Memory B cell (primary cell): ENCODE measurements around the gene PAK3.

Experiments used
- ATAC-seq: fragments of 150-1000 bp; cut with Tn5 transposase; 2 replicates; pipeline ENCODE4 v1.10.0; 2021; ENCODE audit warnings: low read depth, mild to moderate bottlenecking, moderate library complexity
- DNase-seq, 2 donors: peaks; one replicate each; pipeline ENCODE4 v3.0.0; 2022; ENCODE audit warnings: low spot score in 2 of 2
- H3K27ac Mint-ChIP-seq: one replicate; pipeline ENCODE4 v1.8.0; 2022; ENCODE audit warnings: mild to moderate bottlenecking, moderate library complexity, mixed read lengths
- H3K27me3 Mint-ChIP-seq: one replicate; pipeline ENCODE4 v1.8.0; 2022; ENCODE audit warnings: mixed read lengths
- H3K36me3 Mint-ChIP-seq: one replicate; pipeline ENCODE4 v1.8.0; 2022; ENCODE audit warnings: mild to moderate bottlenecking, mixed read lengths
- H3K4me1 Mint-ChIP-seq: one replicate; pipeline ENCODE4 v1.8.0; 2022; ENCODE audit warnings: mixed read lengths
- H3K4me3 Mint-ChIP-seq: one replicate; pipeline ENCODE4 v1.8.0; 2022; ENCODE audit warnings: mild to moderate bottlenecking, moderate library complexity, mixed read lengths
- H3K9me3 Mint-ChIP-seq: one replicate; pipeline ENCODE4 v1.8.0; 2022; ENCODE audit warnings: mixed read lengths

The PAK3 gene

GRCh38 chrX:111114806-111115205, 18.8 kb downstream of the PAK3 start:
- Mint-ChIP-seq H3K27me3 (no peaks in the 10 kb centered on the region), H3K9me3 (no peaks in the 10 kb centered on the region), H3K4me3 (no peak overlapping the region), H3K27ac (no peak overlapping the region), H3K36me3 (no peaks in the 10 kb centered on the region), H3K4me1 (no peaks in the 10 kb centered on the region)
- DNase-seq: no peak
- ATAC-seq: no peak

- Mint-ChIP-seq H3K27me3 (no peaks in the 10 kb centered on the region), H3K4me3 (no peak overlapping the region), H3K9me3 (no peaks in the 10 kb centered on the region), H3K4me1 (no peaks in the 10 kb centered on the region), H3K27ac (no peak overlapping the region), H3K36me3 (no peaks in the 10 kb centered on the region)
- DNase-seq: no peak
- no peak for ATAC-seq
These were observed 20.7 kb downstream of the PAK3 start for GRCh38 chrX:111116666-111117065.

- DNase-seq (no peak), ATAC-seq (no peak)
- Mint-ChIP-seq H3K27me3 (no peaks in the 10 kb centered on the region), H3K36me3 (no peaks in the 10 kb centered on the region), H3K27ac (no peak overlapping the region), H3K9me3 (no peaks in the 10 kb centered on the region), H3K4me3 (no peak overlapping the region), H3K4me1 (peaks cover 2% of the 10 kb centered on the region)
These were observed 23.4 kb downstream of the PAK3 start for GRCh38 chrX:111119341-111119740.

- Mint-ChIP-seq H3K27me3 (no peaks in the 10 kb centered on the region), H3K9me3 (no peaks in the 10 kb centered on the region), H3K36me3 (no peaks in the 10 kb centered on the region), H3K4me1 (peaks cover 2% of the 10 kb centered on the region), H3K4me3 (peak overlapping the region; percentile 77), H3K27ac (peak overlapping the region; percentile 83)
- ATAC-seq (peak; percentile 43), DNase-seq (no peak)
These were observed 27.1 kb downstream of the PAK3 start for GRCh38 chrX:111123125-111123524.

- no peaks in the 10 kb centered on the region for H3K27me3 Mint-ChIP-seq
- DNase-seq (no peak), ATAC-seq (no peak)
- peaks cover 2% of the 10 kb centered on the region for H3K4me1 Mint-ChIP-seq
- H3K4me3 Mint-ChIP-seq: no peak overlapping the region
- peak overlapping the region; percentile 83 for H3K27ac Mint-ChIP-seq
- no peaks in the 10 kb centered on the region for H3K9me3 Mint-ChIP-seq
- H3K36me3 Mint-ChIP-seq: no peaks in the 10 kb centered on the region
These were observed 27.7 kb downstream of the PAK3 start for GRCh38 chrX:111123606-111124179.

- Mint-ChIP-seq H3K4me3 (no peak overlapping the region), H3K27ac (no peak overlapping the region), H3K36me3 (no peaks in the 10 kb centered on the region), H3K9me3 (no peaks in the 10 kb centered on the region), H3K4me1 (peaks cover 2% of the 10 kb centered on the region), H3K27me3 (no peaks in the 10 kb centered on the region)
- ATAC-seq: no peak
- no peak for DNase-seq
These were observed 28.4 kb downstream of the PAK3 start for GRCh38 chrX:111124418-111124817.

- no peaks in the 10 kb centered on the region for H3K36me3 Mint-ChIP-seq
- H3K27ac Mint-ChIP-seq: no peak overlapping the region
- DNase-seq (no peak), ATAC-seq (no peak)
- H3K9me3 Mint-ChIP-seq: no peaks in the 10 kb centered on the region
- H3K27me3 Mint-ChIP-seq: peaks cover 3% of the 10 kb centered on the region
- H3K4me3 Mint-ChIP-seq: no peak overlapping the region
- peaks cover 2% of the 10 kb centered on the region for H3K4me1 Mint-ChIP-seq
These were observed 31.0 kb downstream of the PAK3 start for GRCh38 chrX:111127038-111127437.

- no peaks in the 10 kb centered on the region for H3K36me3 Mint-ChIP-seq
- peaks cover 5% of the 10 kb centered on the region for H3K27me3 Mint-ChIP-seq
- DNase-seq (no peak), ATAC-seq (no peak)
- H3K27ac Mint-ChIP-seq: no peak overlapping the region
- no peak overlapping the region for H3K4me3 Mint-ChIP-seq
- no peaks in the 10 kb centered on the region for H3K4me1 Mint-ChIP-seq
- H3K9me3 Mint-ChIP-seq: no peaks in the 10 kb centered on the region
These were observed 33.9 kb downstream of the PAK3 start for GRCh38 chrX:111129921-111130320.

- H3K9me3 Mint-ChIP-seq: no peaks in the 10 kb centered on the region
These were observed 35.6 kb downstream of the PAK3 start for GRCh38 chrX:111131572-111131971.

GRCh38 chrX:111133389-111133788, 37.4 kb downstream of the PAK3 start:
- Mint-ChIP-seq H3K36me3 (no peaks in the 10 kb centered on the region), H3K27ac (no peak overlapping the region), H3K4me1 (no peaks in the 10 kb centered on the region), H3K27me3 (peaks cover 5% of the 10 kb centered on the region), H3K9me3 (no peaks in the 10 kb centered on the region), H3K4me3 (no peak overlapping the region)
- no peak for DNase-seq
- ATAC-seq: no peak

More at GRCh38 chrX:111131572-111131971, 35.6 kb downstream of the PAK3 start:
- Mint-ChIP-seq H3K4me3 (no peak overlapping the region), H3K27ac (no peak overlapping the region), H3K36me3 (no peaks in the 10 kb centered on the region), H3K27me3 (peaks cover 5% of the 10 kb centered on the region), H3K4me1 (no peaks in the 10 kb centered on the region)
- ATAC-seq (no peak), DNase-seq (no peak)

GRCh38 chrX:111145878-111146277, 49.9 kb downstream of the PAK3 start:
- Mint-ChIP-seq H3K4me3 (no peak overlapping the region), H3K4me1 (peaks cover 3% of the 10 kb centered on the region), H3K9me3 (no peaks in the 10 kb centered on the region), H3K27me3 (peaks cover 3% of the 10 kb centered on the region), H3K36me3 (no peaks in the 10 kb centered on the region), H3K27ac (no peak overlapping the region)
- DNase-seq (no peak), ATAC-seq (no peak)

- ATAC-seq (no peak), DNase-seq (no peak)
- no peaks in the 10 kb centered on the region for H3K4me1 Mint-ChIP-seq
- no peak overlapping the region for H3K4me3 Mint-ChIP-seq
- peaks cover 4% of the 10 kb centered on the region for H3K27me3 Mint-ChIP-seq
- no peak overlapping the region for H3K27ac Mint-ChIP-seq
- no peaks in the 10 kb centered on the region for H3K9me3 Mint-ChIP-seq
- H3K36me3 Mint-ChIP-seq: no peaks in the 10 kb centered on the region
These were observed 55.8 kb downstream of the PAK3 start for GRCh38 chrX:111151764-111152163.

GRCh38 chrX:111159232-111159631, 63.2 kb downstream of the PAK3 start:
- H3K9me3 Mint-ChIP-seq: no peaks in the 10 kb centered on the region
- H3K36me3 Mint-ChIP-seq: no peaks in the 10 kb centered on the region
- DNase-seq (no peak), ATAC-seq (no peak)
- no peaks in the 10 kb centered on the region for H3K4me1 Mint-ChIP-seq
- no peak overlapping the region for H3K4me3 Mint-ChIP-seq
- H3K27me3 Mint-ChIP-seq: peaks cover 2% of the 10 kb centered on the region
- H3K27ac Mint-ChIP-seq: no peak overlapping the region

- no peak for DNase-seq
- Mint-ChIP-seq H3K4me1 (peaks cover 2% of the 10 kb centered on the region), H3K4me3 (no peak overlapping the region), H3K27ac (no peak overlapping the region), H3K9me3 (no peaks in the 10 kb centered on the region), H3K27me3 (peaks cover 2% of the 10 kb centered on the region), H3K36me3 (no peaks in the 10 kb centered on the region)
- no peak for ATAC-seq
These were observed 68.7 kb downstream of the PAK3 start for GRCh38 chrX:111164728-111165127.

GRCh38 chrX:111165902-111166301, 69.9 kb downstream of the PAK3 start:
- Mint-ChIP-seq H3K4me3 (no peak overlapping the region), H3K27me3 (peaks cover 2% of the 10 kb centered on the region), H3K9me3 (no peaks in the 10 kb centered on the region), H3K36me3 (no peaks in the 10 kb centered on the region), H3K27ac (no peak overlapping the region), H3K4me1 (peaks cover 5% of the 10 kb centered on the region)
- ATAC-seq: no peak
- no peak for DNase-seq
